Retinal pigment epithelial cell (primary cell): ENCODE data around the gene LIN7B.

Source experiments
- DNase-seq: peaks from one replicate; pipeline ENCODE4 v3.0.0-alpha.2; 2010; ENCODE audit warnings: low read depth
- H3K4me3 ChIP-seq: 2 replicates; pipeline ENCODE4 v1.5.1; 2011; ENCODE audit warnings: mild to moderate bottlenecking, low read length, control low read depth, moderate library complexity
- CTCF ChIP-seq: conservative IDR thresholded peaks from 2 replicates; pipeline ENCODE4 v1.5.1; 2011; ENCODE audit warnings: low read depth, low read length, control low read depth, inconsistent platforms

LIN7B gene

GRCh38 chr19:49149652-49150105 is 35.5 kb downstream of the LIN7B start:
- peak; percentile 58 for DNase-seq
- no peak for TF ChIP-seq CTCF
- peak overlapping the region; percentile 74 for H3K4me3 ChIP-seq

GRCh38 chr19:49150106-49150943 is 36.2 kb downstream of the LIN7B start:
- TF ChIP-seq CTCF = no peak
- H3K4me3 ChIP-seq = peak overlapping the region; percentile 74
- no peak for DNase-seq

- DNase-seq = no peak
- TF ChIP-seq CTCF = no peak
- H3K4me3 ChIP-seq = peak overlapping the region; percentile 74
Measured at GRCh38 chr19:49150944-49151243, 36.7 kb downstream of the LIN7B start.

GRCh38 chr19:49151267-49152118 is 37.3 kb downstream of the LIN7B start:
- no peak for DNase-seq
- H3K4me3 ChIP-seq = no peak overlapping the region
- no peak for TF ChIP-seq CTCF

- no peak for TF ChIP-seq CTCF
- DNase-seq = no peak
- H3K4me3 ChIP-seq = no peak overlapping the region
Measured at GRCh38 chr19:49152119-49152550, 38.0 kb downstream of the LIN7B start.

- no peak for TF ChIP-seq CTCF
- H3K4me3 ChIP-seq = no peak overlapping the region
- DNase-seq = no peak
Measured at GRCh38 chr19:49153167-49153809, 39.1 kb downstream of the LIN7B start.
